ENCODE data around the gene GPR42. TPM values are rescaled to one million over a fixed set of nuclear protein-coding genes. Genes with fewer than 3 reads are reported as not detected.

GPR42 gene
- total and polyA plus RNA-seq, 2 experiments from 2014 or later: not detected

- H3K27me3 ChIP-seq: no peaks in the 10 kb centered on the region
- H3K36me3 ChIP-seq (replicated peaks; ENCODE audit: insufficient read depth, low read depth): no peaks in the 10 kb centered on the region
- WGBS (ENCODE audit: low lambda C conversion rate, missing lambda C conversion rate): 95% methylated on average over 46 of the region's 47 CpGs
- no peak overlapping the region for H2AFZ ChIP-seq
- no peaks in the 10 kb centered on the region for H3K9me2 ChIP-seq (replicated peaks; ENCODE audit: insufficient read depth)
- no peaks in the 10 kb centered on the region for H3K9me3 ChIP-seq (ENCODE audit: low read depth)
- H3K4me2 ChIP-seq: no peak overlapping the region
- no peak overlapping the region for H3K4me3 ChIP-seq
- H3K79me2 ChIP-seq: no peaks in the 10 kb centered on the region
- DNase-seq (ENCODE audit: low spot score): no peak
- H3K27ac ChIP-seq: no peak overlapping the region
- H3K4me1 ChIP-seq (ENCODE audit: insufficient read depth): no peaks in the 10 kb centered on the region
- H4K20me1 ChIP-seq (ENCODE audit: insufficient read depth, poor library complexity, severe bottlenecking): no peaks in the 10 kb centered on the region
- TF ChIP-seq EZH2phosphoT487 (IDR thresholded peaks at IDR 0.05; ENCODE audit: low read depth, severe bottlenecking, unreplicated experiment) (no peak), CTCF (IDR thresholded peaks at IDR 0.05; ENCODE audit: poor library complexity) (no peak), EZH2 (IDR thresholded peaks at IDR 0.05; ENCODE audit: borderline replicate concordance) (no peak)
Observed at GRCh38 chr19:35351411-35352176, 19.3 kb upstream of the GPR42 start.

- WGBS (ENCODE audit: low lambda C conversion rate, missing lambda C conversion rate): 88% methylated on average over 18 of the region's 18 CpGs
- Histone ChIP-seq H3K4me2 (no peak overlapping the region), H3K27me3 (no peaks in the 10 kb centered on the region), H4K20me1 (ENCODE audit: insufficient read depth, poor library complexity, severe bottlenecking) (no peaks in the 10 kb centered on the region), H3K27ac (no peak overlapping the region), H3K4me1 (ENCODE audit: insufficient read depth) (no peaks in the 10 kb centered on the region), H2AFZ (no peak overlapping the region), H3K9me3 (ENCODE audit: low read depth) (no peaks in the 10 kb centered on the region), H3K4me3 (no peak overlapping the region), H3K9me2 (replicated peaks; ENCODE audit: insufficient read depth) (no peaks in the 10 kb centered on the region), H3K79me2 (no peaks in the 10 kb centered on the region), H3K36me3 (replicated peaks; ENCODE audit: insufficient read depth, low read depth) (no peaks in the 10 kb centered on the region)
- TF ChIP-seq CTCF (IDR thresholded peaks at IDR 0.05; ENCODE audit: poor library complexity): no peak
- TF ChIP-seq EZH2phosphoT487 (IDR thresholded peaks at IDR 0.05; ENCODE audit: low read depth, severe bottlenecking, unreplicated experiment): no peak
- no peak for TF ChIP-seq EZH2 (IDR thresholded peaks at IDR 0.05; ENCODE audit: borderline replicate concordance)
- no peak for DNase-seq (ENCODE audit: low spot score)
Observed at GRCh38 chr19:35352177-35352447, 18.8 kb upstream of the GPR42 start.

GRCh38 chr19:35352448-35353304 lies 18.2 kb upstream of the GPR42 start:
- Histone ChIP-seq H2AFZ (no peak overlapping the region), H3K4me1 (ENCODE audit: insufficient read depth) (peaks cover 5% of the 10 kb centered on the region), H4K20me1 (ENCODE audit: insufficient read depth, poor library complexity, severe bottlenecking) (no peaks in the 10 kb centered on the region), H3K36me3 (replicated peaks; ENCODE audit: insufficient read depth, low read depth) (no peaks in the 10 kb centered on the region), H3K9me2 (replicated peaks; ENCODE audit: insufficient read depth) (no peaks in the 10 kb centered on the region), H3K79me2 (no peaks in the 10 kb centered on the region), H3K4me3 (no peak overlapping the region), H3K27ac (peak overlapping the region; percentile 39), H3K27me3 (no peaks in the 10 kb centered on the region), H3K4me2 (no peak overlapping the region), H3K9me3 (ENCODE audit: low read depth) (no peaks in the 10 kb centered on the region)
- 42% methylated on average over 32 of the region's 32 CpGs for WGBS (ENCODE audit: low lambda C conversion rate, missing lambda C conversion rate)
- TF ChIP-seq EZH2phosphoT487 (IDR thresholded peaks at IDR 0.05; ENCODE audit: low read depth, severe bottlenecking, unreplicated experiment) (no peak), CTCF (IDR thresholded peaks at IDR 0.05; ENCODE audit: poor library complexity) (peak; percentile 88)
- DNase-seq (ENCODE audit: low spot score): peak; percentile 89

Measured in hepatocyte (in vitro differentiated cells).